ENCODE results near the gene SCP2D1. TPM values are rescaled to one million over a fixed set of nuclear protein-coding genes. Genes with fewer than 3 reads are reported as not detected.

The SCP2D1 gene
- polyA plus RNA-seq, 3 donors: not detected

GRCh38 chr20:18805881-18806280 is 7.7 kb upstream of the SCP2D1 start:
- H3K27ac ChIP-seq (ENCODE audit: low read depth, low read length): no peak overlapping the region
- 68 to 82% (median 71%) methylated on average over 4 of the region's 4 CpGs for WGBS, 3 donors

GRCh38 chr20:18808712-18809111 is 4.9 kb upstream of the SCP2D1 start:
- H3K27ac ChIP-seq (ENCODE audit: low read depth, low read length): no peak overlapping the region

GRCh38 chr20:18811186-18811585 is 2.4 kb upstream of the SCP2D1 start:
- WGBS, 3 donors: 81 to 83% (median 83%) methylated on average over 6 of the region's 6 CpGs
- H3K27ac ChIP-seq (ENCODE audit: low read depth, low read length): no peak overlapping the region

More at GRCh38 chr20:18808712-18809111, 4.9 kb upstream of the SCP2D1 start:
- WGBS, 3 donors: 46 to 67% (median 58%) methylated on average over 3 of the region's 3 CpGs

GRCh38 chr20:18811904-18812303 is 1.7 kb upstream of the SCP2D1 start:
- H3K27ac ChIP-seq (ENCODE audit: low read depth, low read length): no peak overlapping the region
- 86 to 97% (median 94%) methylated on average over 3 of the region's 3 CpGs for WGBS, 3 donors

GRCh38 chr20:18815194-18815942 is 1.8 kb downstream of the SCP2D1 start:
- 83 to 88% (median 87%) methylated on average over 6 of the region's 6 CpGs for WGBS, 3 donors
- H3K27ac ChIP-seq (ENCODE audit: low read depth, low read length): no peak overlapping the region

- WGBS, 3 donors: 76 to 85% (median 82%) methylated on average over 2 of the region's 2 CpGs
- no peak overlapping the region for H3K27ac ChIP-seq (ENCODE audit: low read depth, low read length)
Measured at GRCh38 chr20:18822832-18823231, 9.2 kb downstream of the SCP2D1 start.

- H3K27ac ChIP-seq (ENCODE audit: low read depth, low read length): no peak overlapping the region
- WGBS, 3 donors: 46 to 80% (median 54%) methylated on average over 5 of the region's 5 CpGs
Measured at GRCh38 chr20:18831830-18832499, 18.4 kb downstream of the SCP2D1 start.

- 37 to 64% (median 50%) methylated on average over 4 of the region's 4 CpGs for WGBS, 3 donors
- H3K27ac ChIP-seq (ENCODE audit: low read depth, low read length): no peak overlapping the region
Measured at GRCh38 chr20:18832546-18833200, 19.1 kb downstream of the SCP2D1 start.

- WGBS, 3 donors: 91 to 95% (median 94%) methylated on average over 3 of the region's 3 CpGs
Measured at GRCh38 chr20:18835466-18836256, 22.1 kb downstream of the SCP2D1 start.

GRCh38 chr20:18837718-18838117 is 24.1 kb downstream of the SCP2D1 start:
- 22 to 75% (median 74%) methylated on average over 3 of the region's 3 CpGs for WGBS, 3 donors

More at GRCh38 chr20:18835466-18836256, 22.1 kb downstream of the SCP2D1 start:
- H3K27ac ChIP-seq (ENCODE audit: low read depth, low read length): no peak overlapping the region

GRCh38 chr20:18839507-18840247 is 26.1 kb downstream of the SCP2D1 start:
- 87 to 93% (median 91%) methylated on average over 6 of the region's 6 CpGs for WGBS, 3 donors
- H3K27ac ChIP-seq (ENCODE audit: low read depth, low read length): no peak overlapping the region

More at GRCh38 chr20:18837718-18838117, 24.1 kb downstream of the SCP2D1 start:
- no peak overlapping the region for H3K27ac ChIP-seq (ENCODE audit: low read depth, low read length)

GRCh38 chr20:18840248-18840645 is 26.7 kb downstream of the SCP2D1 start:
- H3K27ac ChIP-seq (ENCODE audit: low read depth, low read length): no peak overlapping the region
- 88 to 90% (median 89%) methylated on average over 8 of the region's 8 CpGs for WGBS, 3 donors

GRCh38 chr20:18845017-18845416 is 31.4 kb downstream of the SCP2D1 start:
- 69 to 76% (median 73%) methylated on average over 5 of the region's 5 CpGs for WGBS, 3 donors
- no peak overlapping the region for H3K27ac ChIP-seq (ENCODE audit: low read depth, low read length)

- 72 to 85% (median 78%) methylated on average over 7 of the region's 7 CpGs for WGBS, 3 donors
- no peak overlapping the region for H3K27ac ChIP-seq (ENCODE audit: low read depth, low read length)
Measured at GRCh38 chr20:18847226-18847755, 33.7 kb downstream of the SCP2D1 start.

- WGBS, 3 donors: 73 to 79% (median 78%) methylated on average over 3 of the region's 3 CpGs
- H3K27ac ChIP-seq (ENCODE audit: low read depth, low read length): no peak overlapping the region
Measured at GRCh38 chr20:18849131-18849530, 35.5 kb downstream of the SCP2D1 start.

- H3K27ac ChIP-seq (ENCODE audit: low read depth, low read length): no peak overlapping the region
Measured at GRCh38 chr20:18851629-18852028, 38.0 kb downstream of the SCP2D1 start.

GRCh38 chr20:18852318-18852717 is 38.7 kb downstream of the SCP2D1 start:
- 87 to 92% (median 89%) methylated on average over 3 of the region's 3 CpGs for WGBS, 3 donors

GRCh38 chr20:18853216-18853615 is 39.6 kb downstream of the SCP2D1 start:
- WGBS, 3 donors: 85 to 93% (median 85%) methylated on average over 4 of the region's 4 CpGs
- no peak overlapping the region for H3K27ac ChIP-seq (ENCODE audit: low read depth, low read length)

More at GRCh38 chr20:18852318-18852717, 38.7 kb downstream of the SCP2D1 start:
- H3K27ac ChIP-seq (ENCODE audit: low read depth, low read length): no peak overlapping the region
